HG03432 (cell line): ENCODE results near the gene MICU1.

Experiments
- ATAC-seq: cut with Tn5 transposase; IDR thresholded peaks from one replicate; pipeline ENCODE4 v1.9.1; 2021; ENCODE audit warnings: mild to moderate bottlenecking, moderate library complexity; ENCODE audit not compliant: unreplicated experiment

Gene MICU1

GRCh38 chr10:72319416-72320254 is 306.2 kb downstream of the MICU1 start:
- peak; percentile 71 for ATAC-seq

DNA sequence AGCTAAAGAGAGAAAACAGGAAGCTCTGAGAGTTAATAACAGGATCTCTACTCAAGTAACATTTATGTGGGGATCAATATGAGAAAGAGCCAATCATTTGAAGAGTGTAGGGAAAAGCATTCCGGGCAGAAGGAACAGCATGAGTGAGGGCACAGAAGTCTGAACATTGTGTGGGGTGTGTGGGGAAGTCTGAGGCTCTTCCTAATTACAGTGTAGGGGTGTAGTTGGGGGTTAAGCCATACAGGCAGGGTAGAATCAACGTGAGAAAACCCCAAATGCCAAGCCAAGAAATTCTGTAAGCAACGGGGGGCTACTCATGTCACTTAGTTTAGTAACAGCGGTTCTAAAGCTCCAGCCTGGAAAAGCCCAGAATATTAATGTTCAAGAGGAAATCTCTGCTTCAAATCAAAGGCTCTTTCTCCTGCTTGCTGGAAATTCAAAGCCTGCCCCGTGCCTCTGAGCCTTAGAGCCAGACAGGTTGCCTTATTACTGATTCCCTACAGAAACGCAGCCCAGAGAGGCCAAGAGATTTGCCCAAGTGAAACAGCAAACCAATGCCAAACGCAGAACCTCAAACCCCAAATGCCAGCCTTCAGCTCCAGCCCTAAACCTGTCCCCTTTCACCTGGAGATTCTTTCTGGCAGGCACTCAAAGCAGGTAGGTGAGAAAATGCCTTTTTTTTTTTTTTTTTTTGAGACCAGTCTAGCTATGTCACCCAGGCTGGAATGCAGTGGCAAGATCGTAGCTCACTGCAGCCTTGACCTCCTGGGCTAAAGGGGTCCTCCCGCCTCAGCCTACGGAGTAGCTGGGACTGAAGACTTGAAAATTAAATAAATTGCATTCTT is 307.2 kb downstream of the MICU1 start:
- ATAC-seq = no peak
